ENCODE data around the gene REXO5. TPM values are rescaled to one million over a fixed set of nuclear protein-coding genes. Genes with fewer than 3 reads are reported as not detected.

Gene REXO5
- total RNA-seq, 1 experiment from 2014 or later: 7.3 TPM

- POLR2A ChIA-PET: no interaction called here
Observed at GRCh38 chr16:20811889-20812439, 5.6 kb downstream of the REXO5 start.

DNA sequence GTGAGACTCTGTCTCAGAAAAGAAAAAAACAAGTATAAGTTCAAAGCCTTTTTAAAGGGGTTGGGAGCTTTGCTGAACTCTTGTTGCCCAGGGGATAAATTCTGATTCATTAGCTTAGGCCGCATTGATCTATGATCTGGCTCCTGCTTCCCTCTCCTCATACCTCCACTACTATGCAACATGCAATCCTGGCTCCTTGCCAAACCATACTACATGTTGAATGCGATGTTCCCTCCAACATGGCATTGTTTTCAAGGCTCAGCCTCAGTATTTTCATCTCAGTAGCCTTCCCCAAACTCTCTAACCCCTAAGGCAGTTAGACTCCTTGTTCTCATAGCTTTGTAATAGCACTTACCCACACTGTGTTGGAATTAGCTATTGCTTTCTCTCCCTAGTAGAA, 6.2 kb downstream of the REXO5 start:
- TF ChIP-seq CTCF (IDR thresholded peaks at IDR 0.05; ENCODE audit: insufficient read depth in 1 of 2, low read depth in 1 of 2, low read length in 1 of 2, severe bottlenecking in 1 of 2, unreplicated experiment in 1 of 2): no peak
- no peaks in the 10 kb centered on the region for H3K27me3 Mint-ChIP-seq (ENCODE audit: insufficient read depth, unreplicated experiment)
- H3K4me3 Mint-ChIP-seq (ENCODE audit: unreplicated experiment): no peak overlapping the region
- no peaks in the 10 kb centered on the region for H3K4me1 Mint-ChIP-seq (ENCODE audit: low read depth, unreplicated experiment)
- POLR2A ChIA-PET: no interaction called here
- H3K9me3 ChIP-seq: no peaks in the 10 kb centered on the region
- H3K9me3 Mint-ChIP-seq (ENCODE audit: unreplicated experiment): no peaks in the 10 kb centered on the region
- H3K4me1 ChIP-seq: no peaks in the 10 kb centered on the region
- no peak overlapping the region for H3K27ac Mint-ChIP-seq (ENCODE audit: unreplicated experiment)
- peaks cover 8% of the 10 kb centered on the region for H3K36me3 Mint-ChIP-seq (ENCODE audit: insufficient read depth, unreplicated experiment)
- no peaks in the 10 kb centered on the region for H3K36me3 ChIP-seq (ENCODE audit: control insufficient read depth, insufficient read depth, low read length)
- DNase-seq: no peak
- CTCF ChIA-PET: no interaction called here
- no peak overlapping the region for H3K4me3 ChIP-seq (ENCODE audit: low read depth, low read length)
- intact Hi-C loops (cut with micrococcal nuclease; ENCODE audit: unreplicated experiment): no loop called here
- H3K27me3 ChIP-seq (replicated peaks; ENCODE audit: control insufficient read depth, insufficient read depth, low read length): no peaks in the 10 kb centered on the region
- no TSS peak for BruUV-seq (replicated peaks)

More at GRCh38 chr16:20811889-20812439, 5.6 kb downstream of the REXO5 start:
- H3K4me3 ChIP-seq (ENCODE audit: low read depth, low read length): no peak overlapping the region
- H3K27me3 ChIP-seq (replicated peaks; ENCODE audit: control insufficient read depth, insufficient read depth, low read length): no peaks in the 10 kb centered on the region
- Mint-ChIP-seq H3K4me3 (ENCODE audit: unreplicated experiment) (no peak overlapping the region), H3K27me3 (ENCODE audit: insufficient read depth, unreplicated experiment) (no peaks in the 10 kb centered on the region), H3K27ac (ENCODE audit: unreplicated experiment) (no peak overlapping the region), H3K9me3 (ENCODE audit: unreplicated experiment) (no peaks in the 10 kb centered on the region), H3K36me3 (ENCODE audit: insufficient read depth, unreplicated experiment) (peaks cover 11% of the 10 kb centered on the region), H3K4me1 (ENCODE audit: low read depth, unreplicated experiment) (no peaks in the 10 kb centered on the region)
- TF ChIP-seq CTCF (IDR thresholded peaks at IDR 0.05; ENCODE audit: insufficient read depth in 1 of 2, low read depth in 1 of 2, low read length in 1 of 2, severe bottlenecking in 1 of 2, unreplicated experiment in 1 of 2): no peak
- CTCF ChIA-PET: no interaction called here
- no TSS peak for BruUV-seq (replicated peaks)
- no peaks in the 10 kb centered on the region for H3K9me3 ChIP-seq
- DNase-seq: no peak
- no peaks in the 10 kb centered on the region for H3K36me3 ChIP-seq (ENCODE audit: control insufficient read depth, insufficient read depth, low read length)
- intact Hi-C loops (cut with micrococcal nuclease; ENCODE audit: unreplicated experiment): no loop called here
- H3K4me1 ChIP-seq: no peaks in the 10 kb centered on the region

DNA sequence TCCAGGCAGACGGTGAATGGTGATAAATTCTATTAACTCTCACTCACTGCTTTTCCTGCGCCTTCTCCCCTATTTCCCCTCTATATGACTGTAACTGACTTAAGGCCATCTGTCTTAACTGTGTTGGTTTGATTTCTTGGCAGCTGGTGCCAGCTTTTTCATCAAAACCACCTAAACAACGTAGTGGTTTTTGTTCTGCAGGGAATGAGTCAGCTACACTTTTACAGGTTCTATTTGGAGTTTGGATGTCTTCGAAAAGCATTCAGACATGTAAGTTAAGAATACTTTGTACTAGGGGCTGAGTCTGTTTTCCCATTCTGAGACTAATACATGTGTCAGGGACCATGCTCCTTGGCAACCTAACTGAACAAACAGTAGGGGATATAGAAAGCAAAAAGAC, 8.5 kb downstream of the REXO5 start:
- POLR2A ChIA-PET: no interaction called here

More for the DNA sequence above, 8.5 kb downstream of the REXO5 start:
- H3K4me1 Mint-ChIP-seq (ENCODE audit: low read depth, unreplicated experiment): no peaks in the 10 kb centered on the region
- H3K4me1 ChIP-seq: no peaks in the 10 kb centered on the region
- no peaks in the 10 kb centered on the region for H3K9me3 Mint-ChIP-seq (ENCODE audit: unreplicated experiment)
- H3K27me3 Mint-ChIP-seq (ENCODE audit: insufficient read depth, unreplicated experiment): no peaks in the 10 kb centered on the region
- BruUV-seq (replicated peaks): no TSS peak
- TF ChIP-seq CTCF (IDR thresholded peaks at IDR 0.05; ENCODE audit: insufficient read depth in 1 of 2, low read depth in 1 of 2, low read length in 1 of 2, severe bottlenecking in 1 of 2, unreplicated experiment in 1 of 2): no peak
- H3K4me3 ChIP-seq (ENCODE audit: low read depth, low read length): no peak overlapping the region
- no peaks in the 10 kb centered on the region for H3K9me3 ChIP-seq
- CTCF ChIA-PET: no interaction called here
- no peak overlapping the region for H3K27ac Mint-ChIP-seq (ENCODE audit: unreplicated experiment)
- H3K36me3 ChIP-seq (ENCODE audit: control insufficient read depth, insufficient read depth, low read length): no peaks in the 10 kb centered on the region; the same call in 1 of the 2 replicates
- H3K27me3 ChIP-seq (replicated peaks; ENCODE audit: control insufficient read depth, insufficient read depth, low read length): no peaks in the 10 kb centered on the region
- DNase-seq: no peak
- H3K4me3 Mint-ChIP-seq (ENCODE audit: unreplicated experiment): no peak overlapping the region
- no peaks in the 10 kb centered on the region for H3K36me3 Mint-ChIP-seq (ENCODE audit: insufficient read depth, unreplicated experiment)
- intact Hi-C loops (cut with micrococcal nuclease; ENCODE audit: unreplicated experiment): no loop called here
